ENCODE data around the gene CMTM6.
"Not testable (repeated sequence)": the region's sequence is repeated elsewhere in the genome, so short reads cannot be mapped to it uniquely, and the experiment has no call there.

DNA sequence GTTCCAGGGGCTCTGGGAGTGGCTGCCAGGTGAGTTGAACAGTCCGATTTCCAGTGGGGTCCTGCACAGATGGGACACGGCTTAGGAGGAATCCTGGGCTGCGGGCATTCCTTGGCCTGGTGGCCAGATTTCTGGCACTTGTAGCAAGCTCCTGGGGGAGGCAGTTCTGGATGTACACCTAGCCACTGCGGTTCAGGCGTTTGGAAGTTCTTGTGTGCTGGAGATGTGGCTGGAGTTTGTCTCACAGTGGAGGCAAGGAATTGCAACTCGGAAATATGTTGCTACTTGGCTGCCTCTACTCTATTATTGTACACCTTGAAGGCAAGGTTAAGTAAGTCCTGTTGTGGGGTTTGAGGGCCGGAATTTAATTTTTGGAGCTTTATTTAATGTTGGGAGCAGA, 37.9 kb downstream of the CMTM6 start:
- not testable (repeated sequence) for TF ChIP-seq EZH2 (IDR thresholded peaks at IDR 0.05; ENCODE audit: low read length)
- TF ChIP-seq, protein P1, sequence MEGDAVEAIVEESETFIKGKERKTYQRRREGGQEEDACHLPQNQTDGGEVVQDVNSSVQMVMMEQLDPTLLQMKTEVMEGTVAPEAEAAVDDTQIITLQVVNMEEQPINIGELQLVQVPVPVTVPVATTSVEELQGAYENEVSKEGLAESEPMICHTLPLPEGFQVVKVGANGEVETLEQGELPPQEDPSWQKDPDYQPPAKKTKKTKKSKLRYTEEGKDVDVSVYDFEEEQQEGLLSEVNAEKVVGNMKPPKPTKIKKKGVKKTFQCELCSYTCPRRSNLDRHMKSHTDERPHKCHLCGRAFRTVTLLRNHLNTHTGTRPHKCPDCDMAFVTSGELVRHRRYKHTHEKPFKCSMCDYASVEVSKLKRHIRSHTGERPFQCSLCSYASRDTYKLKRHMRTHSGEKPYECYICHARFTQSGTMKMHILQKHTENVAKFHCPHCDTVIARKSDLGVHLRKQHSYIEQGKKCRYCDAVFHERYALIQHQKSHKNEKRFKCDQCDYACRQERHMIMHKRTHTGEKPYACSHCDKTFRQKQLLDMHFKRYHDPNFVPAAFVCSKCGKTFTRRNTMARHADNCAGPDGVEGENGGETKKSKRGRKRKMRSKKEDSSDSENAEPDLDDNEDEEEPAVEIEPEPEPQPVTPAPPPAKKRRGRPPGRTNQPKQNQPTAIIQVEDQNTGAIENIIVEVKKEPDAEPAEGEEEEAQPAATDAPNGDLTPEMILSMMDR (optimal IDR thresholded peaks at IDR 0.05 in 1 of 3, IDR thresholded peaks at IDR 0.05 in 1 of 3, conservative IDR thresholded peaks at IDR 0.05 in 1 of 3; ENCODE audit: extremely low read depth in 1 of 3, insufficient read depth in 2 of 3, low read length in 3 of 3) = not testable (repeated sequence)
